GM19372 (cell line): ENCODE measurements around the gene NKX2-8.

Experiments
- ATAC-seq: cut with Tn5 transposase; IDR thresholded peaks from one replicate; pipeline ENCODE4 v1.9.1; 2021; ENCODE audit warnings: mild to moderate bottlenecking, low read depth, moderate library complexity; ENCODE audit not compliant: unreplicated experiment

NKX2-8 gene

GRCh38 chr14:36582011-36582873 lies at the start of gene NKX2-8:
Gene NKX2-8, minus strand, starts transcription at chr14:36582614. Its CDS starts 225 bp downstream, at chr14:36582389.
- no peak for ATAC-seq

GRCh38 chr14:36627981-36628380 lies 45.6 kb upstream of the NKX2-8 start:
- ATAC-seq: no peak

- ATAC-seq: no peak
Measured at GRCh38 chr14:36626151-36626550, 43.7 kb upstream of the NKX2-8 start.

DNA sequence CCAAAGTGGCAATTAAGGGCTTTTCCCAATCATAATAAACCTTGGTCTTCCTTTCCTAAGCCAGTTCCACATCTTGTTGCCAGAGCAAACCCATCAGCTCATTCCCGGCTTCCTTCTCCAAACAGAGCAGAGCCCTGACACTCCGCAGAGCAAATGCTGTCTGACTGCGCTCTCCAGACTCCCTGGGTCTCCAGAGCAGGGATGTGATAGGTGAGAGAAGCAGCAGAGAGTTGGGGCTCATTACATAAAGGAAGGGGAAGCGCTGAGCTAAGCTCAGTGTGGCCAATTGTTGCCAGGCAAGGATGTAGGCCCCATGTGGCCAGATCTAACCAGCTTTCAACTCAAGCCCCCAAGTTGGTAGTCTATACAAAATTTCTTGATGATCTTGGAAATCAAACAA lies 43.0 kb upstream of the NKX2-8 start:
- no peak for ATAC-seq

GRCh38 chr14:36625014-36625413 lies 42.6 kb upstream of the NKX2-8 start:
- ATAC-seq: no peak

- ATAC-seq: no peak
Measured at GRCh38 chr14:36619853-36620252, 37.4 kb upstream of the NKX2-8 start.

DNA sequence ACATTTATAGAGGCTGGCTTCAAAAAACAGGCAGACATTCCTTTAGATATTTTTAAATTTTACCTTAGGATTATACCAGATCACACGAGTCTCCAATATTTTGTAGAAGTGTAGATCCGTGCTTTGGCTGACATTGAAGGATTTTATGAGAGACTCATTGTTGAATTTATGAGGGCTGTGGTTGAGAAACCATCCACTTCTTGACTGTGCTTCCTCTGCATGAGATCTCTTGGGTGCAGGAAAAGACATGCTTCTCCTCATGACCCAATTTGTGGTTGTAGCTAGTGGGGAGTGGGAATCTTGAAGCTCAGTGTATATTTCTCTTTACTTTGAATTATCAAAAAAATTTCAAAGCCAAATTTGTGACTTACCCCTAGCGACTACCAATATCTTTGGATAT lies 36.7 kb upstream of the NKX2-8 start:
- ATAC-seq: no peak

GRCh38 chr14:36618641-36619040 lies 36.2 kb upstream of the NKX2-8 start:
- ATAC-seq: no peak

- ATAC-seq: no peak
Measured at GRCh38 chr14:36617824-36618223, 35.4 kb upstream of the NKX2-8 start.

DNA sequence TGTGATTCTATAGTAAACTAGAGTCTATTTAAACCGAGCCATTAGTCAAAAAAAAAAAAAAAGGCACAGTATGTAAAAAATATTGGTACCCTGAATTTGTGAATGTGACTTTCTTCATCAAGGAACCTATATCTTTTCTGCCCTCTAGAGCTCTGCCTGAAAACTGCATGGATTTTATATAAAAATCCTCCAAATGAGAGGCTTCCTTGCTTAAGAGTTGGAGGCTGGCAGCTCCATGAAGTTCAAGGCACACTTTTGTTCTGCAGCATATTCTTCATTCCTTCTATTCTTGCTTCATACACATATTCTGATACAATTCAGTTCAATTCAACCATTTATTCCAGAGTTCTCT lies 23.1 kb upstream of the NKX2-8 start:
- ATAC-seq: no peak

- peak; percentile 88 for ATAC-seq
Measured at GRCh38 chr14:36604757-36605505, 22.5 kb upstream of the NKX2-8 start.

- ATAC-seq: no peak
Measured at GRCh38 chr14:36600431-36600830, 18.0 kb upstream of the NKX2-8 start.

GRCh38 chr14:36591482-36591881 lies 9.1 kb upstream of the NKX2-8 start:
- no peak for ATAC-seq

DNA sequence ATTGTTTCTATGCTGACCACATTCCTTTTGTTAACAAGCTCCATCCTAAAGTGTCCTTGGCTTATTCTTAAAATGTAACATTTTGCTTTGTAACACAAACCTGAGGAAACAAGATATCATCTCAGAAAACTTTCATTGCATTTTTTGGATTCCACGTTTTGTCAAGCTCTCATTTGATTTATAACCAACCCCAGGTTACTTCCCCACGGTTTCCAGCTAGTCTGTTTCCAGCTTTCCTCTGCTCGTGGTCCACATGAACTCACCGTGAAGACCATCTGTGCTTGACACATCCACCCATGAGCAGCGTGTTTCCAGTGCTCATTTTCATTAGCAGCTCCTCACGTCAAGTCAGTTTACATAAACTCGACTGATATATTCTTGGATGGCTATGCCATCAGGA lies 6.4 kb upstream of the NKX2-8 start:
- ATAC-seq: no peak

- ATAC-seq: no peak
Measured at GRCh38 chr14:36588119-36588518, 5.7 kb upstream of the NKX2-8 start.

DNA sequence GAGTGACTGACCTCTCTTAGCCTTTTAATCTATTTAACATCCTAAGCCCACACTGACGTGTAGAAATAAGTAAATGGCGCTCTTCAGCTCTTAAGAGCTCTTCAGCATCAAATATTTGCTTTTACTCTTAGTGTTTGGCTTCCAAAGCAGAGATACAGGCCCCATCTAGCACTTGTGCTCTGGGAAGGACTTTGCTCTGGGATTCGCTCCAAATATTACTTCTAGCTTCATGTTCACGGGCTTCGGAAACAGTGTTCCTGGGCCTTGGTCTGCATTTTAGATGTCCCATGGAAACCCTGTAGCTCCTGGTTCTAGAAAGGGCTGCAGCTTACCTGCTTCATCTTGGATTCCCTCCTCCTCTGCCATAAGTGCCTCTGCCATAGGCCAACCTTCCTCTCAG lies 2.7 kb upstream of the NKX2-8 start:
- no peak for ATAC-seq

DNA sequence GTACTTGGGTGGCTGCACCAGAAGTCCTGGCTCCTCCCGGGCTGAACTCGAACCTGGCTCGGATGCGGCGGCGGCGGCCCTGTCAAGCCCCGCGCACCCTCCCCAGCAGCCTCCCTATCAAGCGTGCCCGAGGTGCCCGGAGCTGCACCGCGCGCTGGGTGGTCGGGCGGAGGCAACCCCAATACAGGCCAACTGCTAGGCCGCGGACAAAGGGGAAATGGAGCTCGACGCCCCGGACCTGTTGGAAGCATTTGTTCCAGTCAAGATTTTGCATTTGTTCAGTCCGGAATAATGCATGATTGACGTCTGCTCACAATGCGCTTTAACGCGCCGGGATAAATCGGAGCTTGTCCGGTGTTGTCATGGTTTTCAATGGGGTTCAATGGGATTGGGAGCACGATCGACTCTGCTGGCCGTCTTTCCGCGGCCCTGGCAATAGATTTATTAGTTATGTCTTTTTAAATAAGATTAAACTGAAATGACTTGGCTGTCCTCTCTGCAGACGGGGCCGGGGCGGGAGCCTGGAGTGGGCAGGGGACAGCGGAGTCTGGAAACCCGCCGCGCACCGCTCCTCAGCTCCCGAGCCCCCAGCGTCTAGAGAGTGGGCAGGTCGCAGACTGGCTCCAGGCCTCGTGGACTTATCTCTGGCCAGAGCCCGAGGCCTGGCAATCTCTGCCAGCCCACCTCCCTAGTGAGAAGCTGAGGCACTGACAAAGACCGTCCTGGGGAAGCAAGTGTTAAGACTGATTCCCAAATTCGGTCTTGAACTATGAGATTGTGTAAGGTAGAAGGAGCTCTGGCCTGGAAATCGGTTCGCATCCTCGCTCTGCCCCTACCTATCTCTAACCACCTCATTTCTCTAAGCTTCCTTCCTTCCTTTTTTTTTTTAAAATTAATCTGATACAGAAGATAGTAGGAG lies 1.7 kb upstream of the NKX2-8 start:
- no peak for ATAC-seq

DNA sequence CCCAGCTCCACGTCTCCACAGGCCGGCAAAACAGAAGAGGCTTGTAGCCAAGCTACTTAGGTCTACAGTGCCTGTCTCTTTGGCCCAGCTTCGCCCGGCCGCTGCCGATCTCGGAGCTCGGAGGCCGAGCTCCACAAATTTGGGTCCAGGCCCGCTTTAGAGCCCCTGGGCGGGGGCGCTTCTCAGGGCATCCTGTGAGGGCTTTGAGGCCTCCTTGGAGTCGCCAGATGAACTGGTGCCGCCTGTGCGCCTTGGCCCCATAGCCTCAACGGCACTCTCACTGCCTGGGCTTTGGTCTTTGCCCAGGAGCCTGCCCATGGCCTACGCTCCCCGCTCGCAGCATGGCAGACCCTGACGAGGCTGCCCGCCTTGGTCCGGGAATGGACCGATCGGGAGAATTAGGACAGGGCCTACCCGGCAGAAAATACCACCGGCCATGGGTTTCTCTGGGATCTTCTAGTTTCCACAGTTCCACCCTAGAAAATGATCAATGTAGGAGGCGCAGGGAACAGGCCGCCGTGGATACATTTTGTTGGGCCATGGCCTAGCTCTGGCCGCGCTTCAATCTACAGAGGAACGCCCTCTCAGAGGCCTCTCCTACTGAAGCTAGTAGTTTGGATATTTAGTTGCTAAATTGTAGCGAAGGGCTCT lies 953 bp upstream of the NKX2-8 start:
- ATAC-seq: no peak

DNA sequence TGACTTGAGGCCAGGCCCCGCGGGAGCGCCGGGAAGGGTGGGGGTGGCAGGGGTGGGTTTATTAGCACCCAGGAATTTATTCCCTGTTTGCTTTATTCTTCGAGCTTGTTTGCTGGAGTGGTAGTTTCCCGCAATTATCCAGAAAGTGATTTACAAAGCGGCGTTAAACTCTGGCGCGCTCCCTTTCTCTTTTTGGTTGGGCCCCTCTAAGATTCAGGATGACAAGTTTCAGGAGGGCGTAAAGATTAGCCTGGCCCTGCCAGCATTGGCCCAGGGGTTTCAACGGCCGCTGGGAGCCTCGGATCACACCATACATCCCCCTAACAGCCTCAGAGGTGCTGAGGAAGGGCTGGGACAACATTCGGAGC lies 444 bp upstream of the NKX2-8 start:
- no peak for ATAC-seq
